Measurements from ENCODE around the gene TBC1D19.

Gene TBC1D19

DNA sequence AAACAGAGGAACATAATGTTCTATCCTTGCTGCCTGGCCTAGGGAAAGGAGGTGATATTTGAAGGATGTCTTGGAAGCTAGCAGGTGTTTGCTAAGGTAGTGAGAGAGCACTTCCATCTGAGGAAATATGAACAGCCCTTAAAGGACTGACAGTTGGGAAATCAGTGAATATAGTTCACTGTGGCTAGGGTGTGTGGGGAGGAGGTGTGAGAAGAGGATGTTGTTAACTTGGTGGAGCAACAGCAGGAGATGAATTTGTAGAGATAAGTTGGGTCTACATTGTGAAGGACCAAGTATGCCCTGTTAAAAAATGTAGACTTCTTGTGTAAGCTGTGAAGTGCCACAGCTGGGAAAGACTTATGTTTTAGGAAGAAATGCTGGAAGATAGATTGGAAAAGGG is 25.5 kb downstream of the TBC1D19 start:
- Histone ChIP-seq H3K27ac (no peak overlapping the region), H3K9ac (no peak overlapping the region), H2AFZ (no peak overlapping the region), H3K36me3 (ENCODE audit: control insufficient read depth, insufficient read depth, low read length) (no peaks in the 10 kb centered on the region), H3K4me1 (no peaks in the 10 kb centered on the region), H3K79me2 (no peaks in the 10 kb centered on the region), H3K4me2 (ENCODE audit: low read length) (no peak overlapping the region), H3K4me3 (ENCODE audit: low read depth, low read length) (no peak overlapping the region), H3K27me3 (ENCODE audit: control insufficient read depth, insufficient read depth, low read length) (no peaks in the 10 kb centered on the region), H3K9me3 (ENCODE audit: control insufficient read depth, low read length) (no peaks in the 10 kb centered on the region)
- TF ChIP-seq, protein P1, sequence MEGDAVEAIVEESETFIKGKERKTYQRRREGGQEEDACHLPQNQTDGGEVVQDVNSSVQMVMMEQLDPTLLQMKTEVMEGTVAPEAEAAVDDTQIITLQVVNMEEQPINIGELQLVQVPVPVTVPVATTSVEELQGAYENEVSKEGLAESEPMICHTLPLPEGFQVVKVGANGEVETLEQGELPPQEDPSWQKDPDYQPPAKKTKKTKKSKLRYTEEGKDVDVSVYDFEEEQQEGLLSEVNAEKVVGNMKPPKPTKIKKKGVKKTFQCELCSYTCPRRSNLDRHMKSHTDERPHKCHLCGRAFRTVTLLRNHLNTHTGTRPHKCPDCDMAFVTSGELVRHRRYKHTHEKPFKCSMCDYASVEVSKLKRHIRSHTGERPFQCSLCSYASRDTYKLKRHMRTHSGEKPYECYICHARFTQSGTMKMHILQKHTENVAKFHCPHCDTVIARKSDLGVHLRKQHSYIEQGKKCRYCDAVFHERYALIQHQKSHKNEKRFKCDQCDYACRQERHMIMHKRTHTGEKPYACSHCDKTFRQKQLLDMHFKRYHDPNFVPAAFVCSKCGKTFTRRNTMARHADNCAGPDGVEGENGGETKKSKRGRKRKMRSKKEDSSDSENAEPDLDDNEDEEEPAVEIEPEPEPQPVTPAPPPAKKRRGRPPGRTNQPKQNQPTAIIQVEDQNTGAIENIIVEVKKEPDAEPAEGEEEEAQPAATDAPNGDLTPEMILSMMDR (IDR thresholded peaks at IDR 0.05) = no peak

DNA sequence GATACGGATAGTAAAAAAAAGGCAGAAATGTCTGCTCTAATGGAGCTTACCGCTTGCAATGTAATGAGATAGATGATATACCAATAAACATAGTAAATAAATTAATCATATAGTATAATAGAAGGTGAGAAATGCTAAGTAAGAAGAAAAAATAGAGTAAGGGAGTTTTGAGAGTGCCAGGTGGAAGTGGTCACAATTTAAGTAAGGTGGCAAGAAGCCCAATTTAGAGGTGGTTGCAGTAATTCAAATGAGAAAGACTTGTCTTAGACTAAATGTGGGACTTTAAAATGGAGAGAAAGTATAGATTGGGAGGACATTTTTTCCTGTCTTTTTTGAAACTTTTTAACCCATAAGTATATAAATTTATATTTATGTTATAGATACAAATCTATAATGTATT is 26.0 kb downstream of the TBC1D19 start:
- Histone ChIP-seq H3K4me3 (ENCODE audit: low read depth, low read length) (no peak overlapping the region), H3K9me3 (ENCODE audit: control insufficient read depth, low read length) (no peaks in the 10 kb centered on the region), H3K36me3 (ENCODE audit: control insufficient read depth, insufficient read depth, low read length) (no peaks in the 10 kb centered on the region), H3K4me1 (no peaks in the 10 kb centered on the region), H3K9ac (no peak overlapping the region), H3K4me2 (ENCODE audit: low read length) (no peak overlapping the region), H2AFZ (no peak overlapping the region), H3K27ac (no peak overlapping the region), H3K79me2 (no peaks in the 10 kb centered on the region), H3K27me3 (ENCODE audit: control insufficient read depth, insufficient read depth, low read length) (no peaks in the 10 kb centered on the region)
- TF ChIP-seq, protein P1 (IDR thresholded peaks at IDR 0.05) = no peak

DNA sequence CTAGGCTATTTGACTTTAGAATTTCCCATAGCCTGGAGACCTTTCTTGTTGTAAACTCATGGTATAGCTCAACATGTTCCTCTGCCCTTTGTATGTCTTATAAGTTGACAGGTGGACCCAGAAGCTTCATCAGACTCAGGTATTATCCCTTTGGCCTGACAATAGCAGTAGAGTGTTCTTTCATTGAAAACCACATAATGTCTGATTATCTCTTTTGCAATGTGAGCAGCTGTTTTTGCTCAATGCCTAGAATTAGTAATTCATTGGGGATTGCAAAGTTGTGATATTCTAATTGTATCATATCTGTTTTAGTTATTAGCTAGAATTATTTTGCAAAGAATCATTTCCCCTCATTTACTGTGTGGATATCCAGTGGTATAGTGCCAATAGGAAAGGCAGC is 27.5 kb downstream of the TBC1D19 start:
- no peaks in the 10 kb centered on the region for H3K36me3 ChIP-seq (ENCODE audit: control insufficient read depth, insufficient read depth, low read length)
- H3K79me2 ChIP-seq = no peaks in the 10 kb centered on the region
- no peaks in the 10 kb centered on the region for H3K9me3 ChIP-seq (ENCODE audit: control insufficient read depth, low read length)
- H2AFZ ChIP-seq = no peak overlapping the region
- no peak overlapping the region for H3K4me2 ChIP-seq (ENCODE audit: low read length)
- TF ChIP-seq, protein P1 (IDR thresholded peaks at IDR 0.05) = no peak
- no peak overlapping the region for H3K27ac ChIP-seq
- no peak overlapping the region for H3K9ac ChIP-seq
- no peak overlapping the region for H3K4me3 ChIP-seq (ENCODE audit: low read depth, low read length)
- H3K4me1 ChIP-seq = no peaks in the 10 kb centered on the region
- no peaks in the 10 kb centered on the region for H3K27me3 ChIP-seq (ENCODE audit: control insufficient read depth, insufficient read depth, low read length)

DNA sequence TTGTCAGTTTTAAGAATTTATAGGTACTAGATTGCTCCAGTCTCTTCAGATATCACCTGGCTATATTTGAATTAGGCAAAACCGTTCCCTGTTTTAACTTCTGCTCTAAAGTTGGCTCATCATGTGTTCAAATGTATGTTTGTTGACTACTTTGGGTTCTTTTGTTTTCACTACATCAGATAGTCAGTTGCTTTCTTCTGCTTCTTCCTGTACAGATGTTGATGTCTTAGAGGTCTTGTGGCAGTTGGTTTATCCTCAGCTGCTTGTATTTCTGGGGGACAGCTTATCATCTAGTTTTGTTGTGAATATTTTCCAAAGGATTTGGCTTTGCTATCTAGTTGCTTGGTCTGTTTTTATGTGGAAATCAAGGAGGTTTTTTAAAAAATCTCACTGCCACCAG is 28.0 kb downstream of the TBC1D19 start:
- no peak overlapping the region for H2AFZ ChIP-seq
- H3K27me3 ChIP-seq (ENCODE audit: control insufficient read depth, insufficient read depth, low read length) = no peaks in the 10 kb centered on the region
- H3K4me2 ChIP-seq (ENCODE audit: low read length) = no peak overlapping the region
- H3K4me1 ChIP-seq = no peaks in the 10 kb centered on the region
- H3K36me3 ChIP-seq (ENCODE audit: control insufficient read depth, insufficient read depth, low read length) = no peaks in the 10 kb centered on the region
- no peak overlapping the region for H3K27ac ChIP-seq
- no peaks in the 10 kb centered on the region for H3K79me2 ChIP-seq
- no peaks in the 10 kb centered on the region for H3K9me3 ChIP-seq (ENCODE audit: control insufficient read depth, low read length)
- H3K9ac ChIP-seq = no peak overlapping the region
- TF ChIP-seq, protein P1 (IDR thresholded peaks at IDR 0.05) = no peak
- no peak overlapping the region for H3K4me3 ChIP-seq (ENCODE audit: low read depth, low read length)

DNA sequence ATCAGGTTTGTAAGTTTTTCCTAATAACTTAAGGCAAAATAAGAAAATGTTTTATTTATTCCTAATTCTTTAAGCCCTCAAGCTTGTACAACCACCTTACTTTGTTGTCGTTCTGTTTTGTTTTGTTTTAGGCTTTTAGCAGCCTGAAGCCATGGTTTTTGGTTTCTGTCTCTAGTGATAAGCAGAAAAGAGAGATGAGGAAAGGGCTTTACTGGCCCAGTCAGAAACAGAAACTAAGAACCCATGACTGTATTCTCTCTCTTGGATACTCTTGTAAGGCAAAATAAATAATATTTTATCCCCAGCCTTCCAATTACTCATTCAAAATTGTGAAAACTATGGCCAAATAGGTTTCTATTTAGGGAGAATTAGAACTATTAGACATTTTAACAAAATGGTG is 29.4 kb downstream of the TBC1D19 start:
- Histone ChIP-seq H3K9ac (no peak overlapping the region), H3K9me3 (ENCODE audit: control insufficient read depth, low read length) (no peaks in the 10 kb centered on the region), H3K4me1 (no peaks in the 10 kb centered on the region), H3K4me2 (ENCODE audit: low read length) (no peak overlapping the region), H2AFZ (no peak overlapping the region), H3K36me3 (ENCODE audit: control insufficient read depth, insufficient read depth, low read length) (no peaks in the 10 kb centered on the region), H3K4me3 (ENCODE audit: low read depth, low read length) (no peak overlapping the region), H3K79me2 (no peaks in the 10 kb centered on the region), H3K27me3 (ENCODE audit: control insufficient read depth, insufficient read depth, low read length) (no peaks in the 10 kb centered on the region), H3K27ac (no peak overlapping the region)
- TF ChIP-seq, protein P1 (IDR thresholded peaks at IDR 0.05) = no peak
